ENCODE measurements around the gene UFD1.

DNA sequence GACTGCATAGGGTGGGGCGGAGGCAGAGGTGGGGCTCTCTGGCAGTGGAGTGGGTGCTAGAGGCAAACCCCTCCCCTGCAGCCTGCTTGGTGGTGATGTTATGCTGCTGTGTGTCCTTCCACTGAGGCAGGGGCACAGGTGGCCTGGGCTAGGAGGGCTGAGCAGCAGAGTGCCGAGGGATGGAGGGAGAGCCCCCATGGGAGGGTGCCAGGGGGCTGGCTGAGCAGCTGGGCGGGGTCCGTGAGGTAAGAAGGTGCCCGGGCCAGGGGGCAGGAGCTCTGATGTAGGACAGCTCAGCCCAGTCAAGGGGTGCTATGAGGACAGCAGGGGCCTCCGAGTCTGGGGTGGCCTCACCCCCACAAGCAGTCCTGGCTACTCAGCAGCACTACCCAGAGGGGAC lies 41.0 kb upstream of the UFD1 start:
- TF ChIP-seq, protein P1, sequence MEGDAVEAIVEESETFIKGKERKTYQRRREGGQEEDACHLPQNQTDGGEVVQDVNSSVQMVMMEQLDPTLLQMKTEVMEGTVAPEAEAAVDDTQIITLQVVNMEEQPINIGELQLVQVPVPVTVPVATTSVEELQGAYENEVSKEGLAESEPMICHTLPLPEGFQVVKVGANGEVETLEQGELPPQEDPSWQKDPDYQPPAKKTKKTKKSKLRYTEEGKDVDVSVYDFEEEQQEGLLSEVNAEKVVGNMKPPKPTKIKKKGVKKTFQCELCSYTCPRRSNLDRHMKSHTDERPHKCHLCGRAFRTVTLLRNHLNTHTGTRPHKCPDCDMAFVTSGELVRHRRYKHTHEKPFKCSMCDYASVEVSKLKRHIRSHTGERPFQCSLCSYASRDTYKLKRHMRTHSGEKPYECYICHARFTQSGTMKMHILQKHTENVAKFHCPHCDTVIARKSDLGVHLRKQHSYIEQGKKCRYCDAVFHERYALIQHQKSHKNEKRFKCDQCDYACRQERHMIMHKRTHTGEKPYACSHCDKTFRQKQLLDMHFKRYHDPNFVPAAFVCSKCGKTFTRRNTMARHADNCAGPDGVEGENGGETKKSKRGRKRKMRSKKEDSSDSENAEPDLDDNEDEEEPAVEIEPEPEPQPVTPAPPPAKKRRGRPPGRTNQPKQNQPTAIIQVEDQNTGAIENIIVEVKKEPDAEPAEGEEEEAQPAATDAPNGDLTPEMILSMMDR (conservative IDR thresholded peaks at IDR 0.05; ENCODE audit: low read depth, low read length), result no peak
- TF ChIP-seq SMC3 (IDR thresholded peaks at IDR 0.05; ENCODE audit: low read depth, low read length) (no peak), CEBPB (IDR thresholded peaks at IDR 0.05; ENCODE audit: low read depth, low read length) (no peak), POLR2A (IDR thresholded peaks at IDR 0.05; ENCODE audit: low read depth, low read length) (no peak)
